HEK293T (cell line): Measurements from ENCODE around the gene FKBP2.

Experiments used
- CTCF ChIA-PET: fragments of 350-600 bp; formaldehyde crosslinking; extraction: SDS; loops from one replicate; lab custom pipeline; 2021; ENCODE audit warnings: antibody characterized with exemption, inconsistent platforms; lab: Yijun Ruan, JAX
- POLR2A ChIA-PET: fragments of 350-600 bp; formaldehyde crosslinking; extraction: SDS; loops from one replicate; lab custom pipeline; 2020; ENCODE audit warnings: antibody characterized with exemption, inconsistent platforms; lab: Yijun Ruan, JAX
- DNase-seq: peaks from one replicate; pipeline ENCODE4 v3.0.0; 2012; ENCODE audit warnings: mixed read lengths; ENCODE audit errors: extremely low spot score
- ARNT ChIP-seq: fragments of 450-650 bp; IDR thresholded peaks from 2 replicates; pipeline ENCODE4 v1.6.1; 2017; ENCODE audit warnings: mild to moderate bottlenecking
- CTBP1 ChIP-seq: fragments of 450-650 bp; IDR thresholded peaks from 2 replicates; pipeline ENCODE4 v1.6.1; 2016; ENCODE audit warnings: borderline replicate concordance
- ELF4 ChIP-seq: fragments of 450-650 bp; IDR thresholded peaks from 2 replicates; pipeline ENCODE4 v1.6.1; 2017; ENCODE audit warnings: antibody characterized with exemption
- FOXA1 ChIP-seq: fragments of 450-650 bp; IDR thresholded peaks from 2 replicates; pipeline ENCODE4 v1.6.1; 2016; ENCODE audit warnings: mild to moderate bottlenecking
- FOXK2 ChIP-seq: fragments of 450-650 bp; IDR thresholded peaks from 2 replicates; pipeline ENCODE4 v1.6.1; 2016; ENCODE audit warnings: mild to moderate bottlenecking
- FOXM1 ChIP-seq: fragments of 450-650 bp; IDR thresholded peaks from 2 replicates; pipeline ENCODE4 v1.6.1; 2017; ENCODE audit warnings: mild to moderate bottlenecking, borderline replicate concordance
- HDGF ChIP-seq: fragments of 450-650 bp; IDR thresholded peaks from 2 replicates; pipeline ENCODE4 v1.6.1; 2017; ENCODE audit warnings: antibody characterized with exemption, borderline replicate concordance
- L3MBTL2 ChIP-seq: fragments of 450-650 bp; conservative IDR thresholded peaks from 2 replicates; pipeline ENCODE4 v1.6.1; 2016; ENCODE audit warnings: mild to moderate bottlenecking
- LEF1 ChIP-seq: fragments of 450-650 bp; IDR thresholded peaks from 2 replicates; pipeline ENCODE4 v1.6.1; 2017; ENCODE audit warnings: mild to moderate bottlenecking, borderline replicate concordance
- NFRKB ChIP-seq: fragments of 450-650 bp; IDR thresholded peaks from 2 replicates; pipeline ENCODE4 v1.6.1; 2016; ENCODE audit warnings: mild to moderate bottlenecking, moderate library complexity
- SUZ12 ChIP-seq: fragments of 450-650 bp; IDR thresholded peaks from 2 replicates; pipeline ENCODE4 v1.6.1; 2016; ENCODE audit warnings: mild to moderate bottlenecking
- TARDBP ChIP-seq: fragments of 450-650 bp; IDR thresholded peaks from 2 replicates; pipeline ENCODE4 v1.6.1; 2016
- ZNF384 ChIP-seq: fragments of 450-650 bp; IDR thresholded peaks from 2 replicates; pipeline ENCODE4 v1.6.1; 2016
- TF ChIP-seq, protein P1 (sequence below): fragments of 450-650 bp; IDR thresholded peaks from 2 replicates; pipeline ENCODE4 v1.6.1; 2016

FKBP2 gene

DNA sequence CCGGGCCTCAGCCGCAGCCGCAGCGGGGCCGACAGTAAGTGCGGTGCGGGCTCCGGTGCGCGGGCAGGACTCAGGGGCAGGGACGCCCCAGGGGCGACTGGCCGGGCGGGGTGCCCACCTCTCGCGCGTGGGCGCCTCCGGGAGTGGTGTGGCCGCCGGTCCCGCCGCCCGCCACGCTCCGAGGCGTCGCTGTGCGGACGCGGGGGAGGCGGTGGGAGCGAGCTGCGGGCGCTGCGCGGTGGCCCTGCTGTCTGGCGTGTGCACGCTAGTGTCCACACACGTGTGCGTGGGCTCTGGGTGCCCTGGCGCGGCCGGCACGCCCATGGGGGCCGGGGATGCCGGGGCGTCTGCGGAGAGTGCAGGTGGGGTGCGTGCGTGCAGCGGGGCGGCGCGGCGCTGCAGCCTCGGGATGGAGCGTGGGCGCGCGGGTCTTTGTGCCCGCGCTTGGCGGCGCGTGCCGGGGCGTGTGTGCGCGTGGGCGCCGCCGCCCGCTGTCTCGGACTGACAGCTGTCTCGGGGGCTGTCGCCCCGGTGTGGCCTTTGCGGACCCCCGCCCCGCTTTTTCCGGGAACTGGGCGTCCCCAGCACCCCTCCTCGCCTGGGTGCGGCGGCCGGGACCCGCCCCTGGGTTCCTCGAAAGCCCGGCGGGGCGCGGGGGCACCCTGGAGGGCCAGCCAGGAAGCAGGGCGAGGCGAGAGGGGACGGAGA lies 51.0 kb downstream of the FKBP2 start:
- ChIA-PET CTCF (interaction anchor here (0.8 kb wide), 1 partner anchor 10 kb away, joined by 3 read pairs; no protein-coding TSS in a partner anchor), POLR2A (interaction anchor here (0.9 to 1.0 kb wide), 2 partner anchors 26 to 497 kb away, joined by 3 read pairs; partner anchors contain the start of genes PRDX5 and TRMT112)
- no peak for TF ChIP-seq FOXM1
- DNase-seq: no peak

DNA sequence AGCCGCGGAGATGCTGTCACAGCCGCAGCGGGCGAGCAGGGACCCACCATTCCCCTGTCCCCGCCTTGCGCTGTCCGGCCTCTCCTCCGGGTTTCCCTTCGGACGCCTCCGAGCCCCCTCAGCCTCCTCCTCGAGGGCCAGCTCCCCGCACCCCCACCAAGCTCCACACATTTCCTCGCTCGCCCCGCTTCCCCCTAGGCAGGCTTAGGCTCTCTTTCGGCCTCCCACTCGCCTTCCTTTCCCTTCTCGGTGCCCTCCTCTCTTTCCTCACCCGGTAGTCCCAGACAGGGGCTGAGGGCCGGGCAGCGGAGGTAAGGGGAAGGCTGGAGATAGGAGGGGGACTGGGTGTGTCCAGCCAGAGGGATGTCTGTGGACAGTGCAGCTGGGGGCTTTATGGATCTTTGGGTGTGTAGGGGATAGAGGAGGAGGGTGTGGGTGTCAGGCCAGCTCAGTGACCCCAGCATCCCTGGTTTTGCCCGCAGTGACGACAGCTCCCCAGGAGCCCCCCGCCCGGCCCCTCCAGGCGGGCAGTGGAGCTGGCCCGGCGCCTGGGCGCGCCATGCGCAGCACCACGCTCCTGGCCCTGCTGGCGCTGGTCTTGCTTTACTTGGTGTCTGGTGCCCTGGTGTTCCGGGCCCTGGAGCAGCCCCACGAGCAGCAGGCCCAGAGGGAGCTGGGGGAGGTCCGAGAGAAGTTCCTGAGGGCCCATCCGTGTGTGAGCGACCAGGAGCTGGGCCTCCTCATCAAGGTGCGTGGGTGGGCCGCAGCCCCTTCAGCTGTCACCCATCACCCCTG lies 51.8 kb downstream of the FKBP2 start:
- CTCF ChIA-PET: interaction anchor here (0.8 kb wide), 1 partner anchor 10 kb away, joined by 3 read pairs; no protein-coding TSS in a partner anchor
- no peak for TF ChIP-seq FOXK2
- no peak for TF ChIP-seq CTBP1
- TF ChIP-seq ZNF384: no peak
- TF ChIP-seq HDGF: no peak
- TF ChIP-seq TARDBP: no peak
- no peak for TF ChIP-seq LEF1
- no peak for TF ChIP-seq FOXM1
- no peak for TF ChIP-seq L3MBTL2
- TF ChIP-seq ELF4: no peak
- TF ChIP-seq, protein P1, sequence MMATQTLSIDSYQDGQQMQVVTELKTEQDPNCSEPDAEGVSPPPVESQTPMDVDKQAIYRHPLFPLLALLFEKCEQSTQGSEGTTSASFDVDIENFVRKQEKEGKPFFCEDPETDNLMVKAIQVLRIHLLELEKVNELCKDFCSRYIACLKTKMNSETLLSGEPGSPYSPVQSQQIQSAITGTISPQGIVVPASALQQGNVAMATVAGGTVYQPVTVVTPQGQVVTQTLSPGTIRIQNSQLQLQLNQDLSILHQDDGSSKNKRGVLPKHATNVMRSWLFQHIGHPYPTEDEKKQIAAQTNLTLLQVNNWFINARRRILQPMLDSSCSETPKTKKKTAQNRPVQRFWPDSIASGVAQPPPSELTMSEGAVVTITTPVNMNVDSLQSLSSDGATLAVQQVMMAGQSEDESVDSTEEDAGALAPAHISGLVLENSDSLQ: no peak
- TF ChIP-seq FOXA1: no peak
- TF ChIP-seq SUZ12: no peak
- TF ChIP-seq ARNT: no peak
- TF ChIP-seq NFRKB: no peak
- POLR2A ChIA-PET: interaction anchor here (0.9 to 1.0 kb wide), 2 partner anchors 25 to 496 kb away, joined by 3 read pairs; partner anchors contain the start of genes PRDX5 and TRMT112
- no peak for DNase-seq
